GM12878 (cell line): ENCODE measurements around the gene CDKL4. TPM values are rescaled to one million over a fixed set of nuclear protein-coding genes. Genes with fewer than 3 reads are reported as not detected.

Source experiments
- ATAC-seq: fragments of 200-7000 bp; cut with Tn5 transposase; 3 replicates; pipeline ENCODE4 v1.9.1; 2020; ENCODE audit warnings: mild to moderate bottlenecking, moderate library complexity
- BruUV-seq: library from RNA; stranded (reverse); fragments of 400-500 nt; replicated peaks from 2 replicates; lab custom pipeline; 2021; lab: Mats Ljungman, UMichigan
- CTCF ChIA-PET: fragments of 300-600 bp; sonication (Branson Sonifier 250); formaldehyde crosslinking; extraction: SDS; loops from one replicate; lab custom pipeline; 2021; ENCODE audit warnings: inconsistent platforms; lab: Yijun Ruan, JAX
- POLR2A ChIA-PET: fragments of 350-600 bp; formaldehyde crosslinking; extraction: SDS; loops from one replicate; lab custom pipeline; 2021; ENCODE audit warnings: inconsistent platforms; lab: Charles Lee
- RAD21 ChIA-PET: fragments of 300-600 bp; sonication (Branson Sonifier 250); formaldehyde crosslinking; loops from one replicate; lab custom pipeline; 2023; ENCODE audit warnings: antibody characterized with exemption; ENCODE audit not compliant: unreplicated experiment; lab: Charles Lee
- SMC1A ChIA-PET: fragments of 300-600 bp; sonication (Branson Sonifier 250); formaldehyde crosslinking; loops from one replicate; lab custom pipeline; 2023; ENCODE audit not compliant: unreplicated experiment, uncharacterized antibody; lab: Charles Lee
- DNase-seq: peaks from one replicate; pipeline ENCODE4 v3.0.0-alpha.2; 2011; ENCODE audit warnings: low read depth, low spot score
- FAIRE-seq: peaks from 3 replicates; lab custom pipeline; 2011; peaks lifted over from hg19 to GRCh38; lab: Jason Lieb, UNC
- H2AFZ ChIP-seq: 2 replicates; pipeline ENCODE4 v1.6.0; 2011; ENCODE audit warnings: low read depth, low read length, control low read depth; ENCODE audit not compliant: control insufficient read depth
- H3K27ac ChIP-seq: 2 replicates; pipeline ENCODE4 v1.5.1; 2011; ENCODE audit warnings: control low read depth; ENCODE audit not compliant: control insufficient read depth, insufficient read depth
- H3K27me3 ChIP-seq, 2 experiments: replicated peaks in 1 of 2; 2 replicates each; pipeline versions ENCODE4 v1.6.0 to v1.6.1; 2011; ENCODE audit warnings: low read length in 1 of 2; ENCODE audit not compliant: control insufficient read depth in 2 of 2, insufficient read depth in 2 of 2
- H3K36me3 ChIP-seq, 2 experiments: 2 replicates each; pipeline ENCODE4 v1.5.1; 2011; ENCODE audit warnings: low read length in 1 of 2; ENCODE audit not compliant: control insufficient read depth in 2 of 2, insufficient read depth in 2 of 2
- H3K4me1 ChIP-seq: 2 replicates; pipeline ENCODE4 v1.6.1; 2011; ENCODE audit warnings: mild to moderate bottlenecking, low read length, moderate library complexity, mixed read lengths; ENCODE audit not compliant: control insufficient read depth, insufficient read depth
- H3K4me2 ChIP-seq: 2 replicates; pipeline ENCODE4 v1.6.0; 2011; ENCODE audit warnings: control low read depth; ENCODE audit not compliant: control insufficient read depth, insufficient read depth
- H3K4me3 ChIP-seq: fragments of 200-600 bp; sonication (generic); 2 replicates; pipeline ENCODE4 v1.5.1; 2016
- H3K79me2 ChIP-seq: 2 replicates; pipeline ENCODE4 v1.6.0; 2011; ENCODE audit warnings: low read length; ENCODE audit not compliant: control insufficient read depth, insufficient read depth
- H3K9ac ChIP-seq: 2 replicates; pipeline ENCODE4 v1.8.0; 2011; ENCODE audit warnings: low read length, control low read depth, mixed read lengths; ENCODE audit not compliant: control insufficient read depth, insufficient read depth
- H3K9me3 ChIP-seq: replicated peaks from 3 replicates; pipeline ENCODE4 v1.5.1; 2011; ENCODE audit warnings: mild to moderate bottlenecking, low read length; ENCODE audit not compliant: control insufficient read depth, insufficient read depth
- H4K20me1 ChIP-seq: 2 replicates; pipeline ENCODE4 v1.6.0; 2011; ENCODE audit not compliant: control insufficient read depth, insufficient read depth
- BCL3 ChIP-seq: IDR thresholded peaks from 2 replicates; pipeline ENCODE4 v1.6.1; 2011; ENCODE audit warnings: borderline replicate concordance, low read depth, mild to moderate bottlenecking, moderate library complexity, low read length; ENCODE audit not compliant: insufficient read depth, poor library complexity, severe bottlenecking
- CHD2 ChIP-seq: IDR thresholded peaks from 2 replicates; pipeline ENCODE4 v1.6.1; 2011; ENCODE audit warnings: low read depth, low read length, improper control_type of control experiment, borderline replicate concordance
- HDGF ChIP-seq: fragments of 450-650 bp; IDR thresholded peaks from 2 replicates; pipeline ENCODE4 v1.6.1; 2016; ENCODE audit warnings: antibody characterized with exemption
- MAX ChIP-seq: IDR thresholded peaks from 2 replicates; pipeline ENCODE4 v1.6.1; 2012; ENCODE audit warnings: low read depth, low read length, improper control_type of control experiment
- NFYB ChIP-seq: IDR thresholded peaks from 2 replicates; pipeline ENCODE4 v1.6.1; 2011; ENCODE audit warnings: low read depth, mild to moderate bottlenecking, low read length, improper control_type of control experiment, moderate library complexity; ENCODE audit not compliant: insufficient read depth
- PKNOX1 ChIP-seq: fragments of 450-650 bp; IDR thresholded peaks from 2 replicates; pipeline ENCODE4 v1.6.1; 2016; ENCODE audit warnings: mild to moderate bottlenecking
- SP1 ChIP-seq: IDR thresholded peaks from one replicate; pipeline ENCODE4 v1.6.1; 2011; ENCODE audit warnings: low read depth, low read length
- TAF1 ChIP-seq: IDR thresholded peaks from 2 replicates; pipeline ENCODE4 v1.6.1; 2011; ENCODE audit warnings: mild to moderate bottlenecking, low read depth, low read length, borderline replicate concordance
- WRNIP1 ChIP-seq: IDR thresholded peaks from 2 replicates; pipeline ENCODE4 v1.6.1; 2011; ENCODE audit warnings: low read depth, low read length, improper control_type of control experiment, borderline replicate concordance
- YY1 ChIP-seq: IDR thresholded peaks from 2 replicates; pipeline ENCODE4 v1.6.1; 2011; ENCODE audit warnings: low read depth, mild to moderate bottlenecking, low read length
- ZBTB11 ChIP-seq: fragments of 450-650 bp; formaldehyde crosslinking; IDR thresholded peaks from 2 replicates; pipeline ENCODE4 v1.5.0; 2022; ENCODE audit warnings: mild to moderate bottlenecking, missing genetic modification characterization
- WGBS: methylation state at CpG from one replicate; pipeline ENCODE4 v1.1.6; 2016; ENCODE audit warnings: low lambda C conversion rate; ENCODE audit not compliant: insufficient replicate concordance, insufficient coverage; ENCODE audit errors: missing lambda C conversion rate; 5-methylcytosine and 5-hydroxymethylcytosine counted together
- in situ Hi-C: fragments of 300-500 bp; cut with MboI; formaldehyde crosslinking; loops from 9 replicates; pipeline ENCODE4 v1.14.3; 2018; ENCODE audit warnings: mixed read lengths
- intact Hi-C: fragments of 100-400 bp; cut with micrococcal nuclease; formaldehyde crosslinking; loops from one replicate; pipeline ENCODE4 v1.14.2; 2022; ENCODE audit not compliant: unreplicated experiment
- polyA plus RNA-seq, 11 experiments: library from polyadenylated mRNA; depleted of rRNA in 4 of 11; unstranded in 6 of 11; stranded (reverse) in 5 of 11; fragments of >200 nt; fragmentation: Nextera tagmentation in 4 of 11; fragmentation: Illumina TruSeq in 1 of 11; extraction: Ambion mirVana in 4 of 11; extraction: Trizol in 1 of 11; gene quantifications; 1 replicate in 1 of 11; 2 replicates in 10 of 11; pipeline versions ENCODE4 v1.2.1 to v1.2.3, GENCODE V29; 2011 to 2016; ENCODE audit warnings: inconsistent platforms in 2 of 11, missing spikeins in 2 of 11, low read depth in 1 of 11
- total RNA-seq, 4 experiments: library from RNA; depleted of rRNA in 3 of 4; stranded (reverse); fragments of >200 nt in 3 of 4; fragmentation: Illumina TruSeq in 1 of 4; extraction: Trizol in 1 of 4; gene quantifications; 2 replicates each; pipeline versions ENCODE4 v1.2.1 to v1.2.3, GENCODE V29; 2013 to 2021

The CDKL4 gene
- total and polyA plus RNA-seq, 10 of the 15 experiments (the other 5 are each of a cell fraction or from before 2014, with no cell fraction given) = not detected

GRCh38 chr2:39213015-39213414 is 30.8 kb downstream of the CDKL4 start (continued):
- TF ChIP-seq PKNOX1 = no peak
- TF ChIP-seq, all 136 proteins: peak for 0

- TF ChIP-seq SP1 = no peak
- TF ChIP-seq HDGF = no peak
- no peak for TF ChIP-seq NFYB
- no peak for TF ChIP-seq WRNIP1
- no peak for TF ChIP-seq CHD2
- TF ChIP-seq TAF1 = no peak
- no peak for TF ChIP-seq YY1
- TF ChIP-seq MAX = no peak
- no peak for TF ChIP-seq BCL3
- TF ChIP-seq ZBTB11 (CRISPR knock-in tag) = no peak
- SMC1A ChIA-PET = no interaction called here
- no peak overlapping the region for H3K4me3 ChIP-seq
- no peaks in the 10 kb centered on the region for H3K27me3 ChIP-seq
- WGBS = 0% methylated on average over 1 of the region's 1 CpG
- no peak for ATAC-seq
- H3K9ac ChIP-seq = no peak overlapping the region
- H2AFZ ChIP-seq = no peak overlapping the region
- no peak for FAIRE-seq
- POLR2A ChIA-PET = no interaction called here
- H3K4me1 ChIP-seq = no peaks in the 10 kb centered on the region
- intact Hi-C loops (no loop called here), in situ Hi-C loops (no loop called here)
- no peaks in the 10 kb centered on the region for H4K20me1 ChIP-seq
- H3K27ac ChIP-seq = no peak overlapping the region
- no peaks in the 10 kb centered on the region for H3K9me3 ChIP-seq
- RAD21 ChIA-PET = interaction anchor here (1.3 kb wide), 1 partner anchor 17 kb away, joined by 4 read pairs; no protein-coding TSS in a partner anchor
- no peaks in the 10 kb centered on the region for H3K36me3 ChIP-seq
- CTCF ChIA-PET = interaction anchor here (0.9 to 1.4 kb wide), 3 partner anchors 19 to 152 kb away, joined by 3 to 4 read pairs (median 3); no protein-coding TSS in a partner anchor
- H3K4me2 ChIP-seq = no peak overlapping the region
- H3K79me2 ChIP-seq = no peaks in the 10 kb centered on the region
- BruUV-seq = no TSS peak
- DNase-seq = no peak
These were observed 32.9 kb downstream of the CDKL4 start for GRCh38 chr2:39210846-39211245.
